Fibroblast of peridontal ligament (primary cell): Measurements from ENCODE around the gene GLMP.

Experiments
- DNase-seq: peaks from one replicate; pipeline ENCODE4 v3.0.0-alpha.2; 2010; ENCODE audit errors: extremely low read depth

Gene GLMP

DNA sequence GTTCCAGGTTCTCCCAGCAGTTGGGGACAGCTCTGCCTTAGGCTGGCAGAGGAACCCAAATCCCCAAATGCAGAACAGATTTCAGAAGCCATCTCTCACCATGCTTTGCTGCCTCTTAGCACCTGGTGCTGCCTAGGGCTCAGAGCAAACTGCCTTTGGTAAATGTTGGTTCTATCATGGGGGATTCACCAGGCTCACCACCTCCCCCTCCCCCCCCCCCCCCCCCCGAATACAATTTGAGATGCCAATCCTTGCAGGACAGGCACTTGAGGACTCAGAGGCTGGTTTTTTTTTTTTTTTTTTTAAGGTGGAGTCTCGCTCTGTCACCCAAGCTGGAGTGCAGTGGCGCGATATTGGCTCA is 47.2 kb downstream of the GLMP start:
- DNase-seq, result no peak

DNA sequence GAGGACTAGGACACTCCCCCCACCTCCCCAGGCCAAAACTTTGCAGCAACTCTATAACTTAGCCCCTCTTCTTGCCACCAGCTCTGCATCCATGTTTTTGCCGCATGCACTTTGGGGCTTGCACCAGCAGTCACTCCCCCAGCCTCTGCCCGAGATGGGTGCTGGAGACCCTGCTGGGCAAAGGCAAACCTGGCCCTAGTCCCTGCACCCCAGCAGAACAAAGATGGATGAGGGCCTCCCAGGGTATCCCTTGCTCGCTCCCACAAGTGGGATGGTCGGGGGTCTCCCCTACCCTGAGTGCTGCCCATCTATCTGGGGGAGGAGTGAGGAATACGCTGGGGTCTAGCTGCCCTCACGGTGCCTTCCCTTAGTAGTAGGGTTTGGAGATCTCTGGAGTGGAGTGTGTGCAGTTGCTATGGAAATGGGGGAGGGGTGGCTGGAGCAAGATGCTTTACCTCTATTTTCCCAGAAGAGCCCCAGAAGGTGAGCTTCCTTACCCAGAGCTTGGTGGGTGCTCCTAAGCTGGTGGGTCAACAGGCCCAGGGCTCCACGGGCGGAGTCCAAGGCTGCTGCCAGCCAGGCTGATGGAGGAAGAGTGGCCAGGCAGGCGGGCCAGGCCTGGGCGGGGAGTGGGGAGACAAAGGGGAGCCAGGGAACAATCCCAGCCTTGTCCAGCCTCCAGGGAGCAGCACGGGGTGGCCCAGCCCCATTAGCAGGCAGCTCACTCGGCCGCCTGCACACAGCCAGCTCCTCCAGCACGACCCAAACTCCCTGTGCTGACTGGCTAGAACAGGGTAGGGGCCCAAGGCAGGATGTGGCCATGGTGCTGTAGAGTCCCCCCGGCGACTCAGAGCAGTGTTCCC is 47.8 kb downstream of the GLMP start, which contains the start of gene PAQR6:
Gene PAQR6, minus strand, starts transcription at position 597 of the 863 bp plus-strand sequence. CDS start 1,325 bp downstream, outside the sequence.
- DNase-seq, result no peak

DNA sequence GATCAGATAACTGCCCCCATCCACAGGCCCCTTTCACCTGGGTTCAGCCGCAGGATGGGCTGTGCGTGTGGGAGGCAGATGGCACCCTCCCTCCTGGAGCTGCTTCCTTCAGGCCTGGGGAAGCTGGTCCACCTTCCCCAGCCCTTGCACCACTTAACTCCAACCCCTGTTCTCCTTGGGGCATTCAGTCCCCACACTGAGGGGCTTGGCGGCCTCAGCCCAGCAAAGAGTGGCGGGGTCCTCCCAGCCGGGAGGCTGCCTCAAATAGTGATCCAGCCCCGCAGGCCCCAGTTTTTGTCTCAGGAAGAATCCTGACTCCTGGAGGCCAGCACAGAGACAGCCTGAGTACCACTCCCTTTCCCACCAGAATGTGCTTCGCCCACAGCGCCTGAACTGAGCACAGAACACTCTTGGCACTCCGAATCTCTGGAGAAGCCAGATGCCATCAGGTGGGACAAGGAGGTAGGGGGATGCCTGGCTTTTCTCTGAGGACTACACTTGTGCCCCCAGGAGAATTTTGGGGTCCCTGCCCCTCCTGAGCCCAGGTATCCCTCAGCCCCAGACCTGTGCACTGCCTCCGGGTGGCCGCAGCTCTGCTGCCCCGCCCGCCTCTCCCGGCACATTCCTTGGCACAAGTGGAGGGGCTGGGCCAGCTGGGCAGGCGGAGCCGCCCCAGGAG is 48.6 kb downstream of the GLMP start:
- no peak for DNase-seq

DNA sequence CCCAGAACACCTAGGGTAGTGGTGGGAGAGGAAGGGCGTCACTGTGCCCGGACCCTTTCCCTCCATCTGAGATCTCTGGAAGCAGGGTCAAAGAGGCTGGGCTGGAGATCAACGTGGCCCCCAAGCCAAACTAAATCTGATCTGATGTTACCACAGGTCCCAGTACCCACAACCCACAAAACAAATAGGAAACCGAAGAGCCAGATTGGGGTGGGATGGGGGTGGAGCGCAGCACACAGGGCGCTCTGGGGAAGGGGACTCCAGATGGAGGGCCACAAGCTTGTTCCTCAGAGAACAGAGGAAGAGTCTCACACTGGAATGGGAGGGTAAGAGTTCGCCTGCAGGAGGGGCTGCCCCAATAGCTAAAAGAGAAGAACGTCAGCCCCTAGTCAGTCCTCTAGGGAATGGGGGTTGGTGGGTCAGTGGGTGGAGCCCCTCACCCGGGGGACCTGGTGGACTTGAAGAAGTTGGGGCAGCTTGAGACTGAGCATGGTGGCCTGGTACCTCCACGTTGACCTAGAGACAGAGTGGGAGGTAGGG is 49.2 kb downstream of the GLMP start:
- DNase-seq, result no peak

DNA sequence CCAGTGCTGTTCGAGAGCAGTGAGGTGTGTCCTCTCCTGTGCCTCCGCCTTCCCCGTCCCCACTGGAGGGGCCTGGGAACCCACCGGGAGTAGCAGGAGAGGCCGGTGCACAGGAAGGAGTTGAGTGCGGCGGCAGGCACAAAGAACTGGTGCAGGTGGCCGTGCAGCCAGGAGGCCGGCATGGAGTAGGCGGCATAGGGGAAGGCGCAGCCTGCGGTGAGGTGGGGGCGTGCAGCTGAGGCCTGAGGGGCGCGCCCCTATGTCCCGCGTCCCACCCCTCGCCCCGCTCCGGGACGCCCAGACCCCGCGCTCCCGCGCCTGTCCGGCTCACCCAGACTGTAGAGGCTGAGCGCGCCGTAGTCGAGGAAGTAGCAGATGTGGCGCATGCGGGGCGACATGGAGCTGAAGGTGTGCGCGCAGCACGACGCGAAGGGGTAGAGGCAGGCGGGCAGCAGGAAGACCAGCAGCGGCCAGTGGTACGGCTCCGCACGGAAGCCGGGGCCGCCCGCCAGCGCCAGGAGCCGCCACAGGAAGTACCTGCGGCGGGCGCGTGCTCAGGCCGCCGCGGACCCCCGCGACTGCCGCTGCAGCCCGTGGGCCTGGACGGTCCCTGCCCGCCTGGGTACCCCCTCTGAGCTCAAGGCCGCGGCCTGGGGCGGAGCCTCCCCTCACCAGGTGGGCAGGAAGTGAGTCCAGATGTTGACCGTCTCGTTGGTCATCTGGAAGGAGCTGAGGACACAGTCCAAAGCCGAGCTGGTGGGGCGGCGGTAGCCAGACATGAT is 49.8 kb downstream of the GLMP start:
- no peak for DNase-seq

DNA sequence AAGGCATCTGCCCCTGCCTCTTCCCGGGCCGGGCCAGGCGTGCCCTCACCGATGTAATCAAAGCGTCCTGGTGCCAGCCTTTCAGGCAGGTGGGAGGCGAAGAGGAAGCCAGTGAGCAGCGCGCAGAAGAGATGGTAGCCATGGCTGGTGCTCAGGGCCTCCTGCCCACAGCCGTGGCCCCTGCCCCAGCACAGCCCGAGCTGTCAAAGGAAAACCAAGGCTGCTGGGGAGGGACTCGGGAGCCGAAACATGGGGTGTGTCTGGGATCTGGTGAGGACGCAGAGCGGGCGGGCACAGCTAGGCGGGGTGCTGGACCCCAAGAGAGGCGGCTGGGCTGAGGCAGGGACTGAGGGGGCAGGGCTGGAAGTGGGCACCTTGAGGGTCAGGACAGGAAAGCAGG is 50.8 kb downstream of the GLMP start:
- no peak for DNase-seq

DNA sequence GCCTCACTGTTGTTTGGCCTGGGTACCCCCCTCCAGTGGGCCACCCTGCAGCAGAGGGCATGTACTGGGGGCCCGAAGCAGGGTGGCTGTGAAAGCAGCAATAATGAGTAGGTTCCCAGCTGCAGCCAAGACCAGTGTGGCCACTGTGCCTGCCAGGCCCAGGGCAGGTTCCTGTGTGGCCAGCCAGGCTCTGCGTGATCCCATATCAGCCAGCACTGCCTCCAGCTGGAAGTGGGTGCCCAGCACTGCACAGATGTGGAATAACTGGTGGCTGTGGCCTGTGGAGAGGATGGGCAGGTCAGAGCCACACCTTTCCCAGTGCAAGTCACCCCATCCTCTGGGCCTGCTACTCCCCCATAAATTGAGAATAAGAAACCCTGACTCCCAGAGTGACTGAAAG is 51.4 kb downstream of the GLMP start:
- no peak for DNase-seq

DNA sequence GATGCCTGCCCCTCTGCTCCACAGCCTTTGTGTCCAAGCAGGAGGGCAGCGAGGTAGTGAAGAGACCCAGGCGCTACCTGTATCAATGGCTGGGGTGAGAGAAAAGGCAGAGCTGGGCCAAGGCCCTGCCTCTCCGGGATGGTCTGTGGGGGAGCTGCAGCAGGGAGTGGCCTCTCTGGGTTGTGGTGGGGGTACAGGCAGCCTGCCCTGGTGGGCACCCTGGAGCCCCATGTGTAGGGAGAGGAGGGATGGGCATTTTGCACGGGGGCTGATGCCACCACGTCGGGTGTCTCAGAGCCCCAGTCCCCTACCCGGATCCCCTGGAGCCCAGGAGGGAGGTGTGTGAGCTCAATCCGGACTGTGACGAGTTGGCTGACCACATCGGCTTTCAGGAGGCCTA is 52.7 kb downstream of the GLMP start:
- DNase-seq, result no peak
